K562 (cell line): ENCODE measurements around the gene ZNF692. TPM values are rescaled to one million over a fixed set of nuclear protein-coding genes. Genes with fewer than 3 reads are reported as not detected.

Experiments
- ATF3 ChIP-seq, 2 experiments: fragments of 450-650 bp in 1 of 2; sonication (generic) in 1 of 2; formaldehyde crosslinking in 1 of 2; IDR thresholded peaks in 1 of 2; conservative IDR thresholded peaks in 1 of 2; 2 replicates each; pipeline versions ENCODE4 v1.6.1 to v1.8.1; 2016 to 2023; ENCODE audit warnings: mild to moderate bottlenecking in 2 of 2, moderate library complexity in 2 of 2, inconsistent platforms in 1 of 2, missing genetic modification reagents in 1 of 2
- COPS2 ChIP-seq: fragments of 450-650 bp; conservative IDR thresholded peaks from 2 replicates; pipeline ENCODE4 v1.6.1; 2016; ENCODE audit warnings: mild to moderate bottlenecking, moderate library complexity
- HMBOX1 ChIP-seq: sonication (generic); IDR thresholded peaks from 2 replicates; pipeline ENCODE4 v1.6.1; 2016
- HSF4 ChIP-seq: fragments of 250-450 bp; sonication (Bioruptor Pico); IDR thresholded peaks from 2 replicates; pipeline ENCODE4 v2.1.2; 2022; ENCODE audit warnings: mild to moderate bottlenecking, moderate library complexity, borderline replicate concordance
- POLR3G ChIP-seq: IDR thresholded peaks from 2 replicates; pipeline ENCODE4 v1.6.1; 2011; ENCODE audit not compliant: insufficient read length, insufficient replicate concordance; ENCODE audit errors: extremely low read depth
- TAF7 ChIP-seq: fragments of 450-650 bp; IDR thresholded peaks from 2 replicates; pipeline ENCODE4 v1.6.1; 2016; ENCODE audit warnings: missing genetic modification characterization, missing compliant biosample characterization
- ZNF584 ChIP-seq: fragments of 200-800 bp; sonication (Bioruptor generic); IDR thresholded peaks from 2 replicates; pipeline ENCODE4 v1.6.1; 2016; ENCODE audit warnings: low read depth, mild to moderate bottlenecking, missing genetic modification characterization, missing compliant biosample characterization
- polyA plus RNA-seq, 8 experiments: library from polyadenylated mRNA; depleted of rRNA in 4 of 8; stranded (reverse) in 5 of 8; unstranded in 3 of 8; fragments of >200 nt; fragmentation: Nextera tagmentation in 2 of 8; fragmentation: Illumina TruSeq in 1 of 8; extraction: Ambion mirVana in 2 of 8; extraction: Trizol in 1 of 8; gene quantifications; 2 replicates each; pipeline versions ENCODE4 v1.2.1 to v1.2.3, GENCODE V29; 2011 to 2014; ENCODE audit warnings: inconsistent platforms in 1 of 8, missing spikeins in 1 of 8
- total RNA-seq, 7 experiments: library from RNA; depleted of rRNA in 6 of 7; stranded (reverse); fragments of >200 nt in 6 of 7; fragmentation: Illumina TruSeq in 2 of 7; extraction: Trizol in 2 of 7; gene quantifications; 2 replicates each; pipeline versions ENCODE4 v1.2.1 to v1.2.3, GENCODE V29; 2011 to 2021; ENCODE audit warnings: low replicate concordance in 1 of 7
- TF ChIP-seq, protein P1 (sequence below), 2 experiments: fragments of 450-650 bp; formaldehyde crosslinking in 1 of 2; IDR thresholded peaks; 2 replicates each; pipeline versions ENCODE4 v1.4.0 to v1.6.1; 2014 to 2020; ENCODE audit warnings: mild to moderate bottlenecking in 2 of 2, borderline replicate concordance in 1 of 2, low read depth in 1 of 2
- TF ChIP-seq, protein P2 (sequence below): fragments of 450-650 bp; IDR thresholded peaks from 2 replicates; pipeline ENCODE4 v1.6.1; 2018; ENCODE audit not compliant: partially characterized antibody

Gene ZNF692
- total and polyA plus RNA-seq, 9 of the 15 experiments (the other 6 are each of a cell fraction or from before 2014, with no cell fraction given) = 8.4 to 143 (median 55.9) TPM

GRCh38 chr1:248858891-248859889 lies at the start of gene ZNF692 (continued):
- TF ChIP-seq, protein P1, sequence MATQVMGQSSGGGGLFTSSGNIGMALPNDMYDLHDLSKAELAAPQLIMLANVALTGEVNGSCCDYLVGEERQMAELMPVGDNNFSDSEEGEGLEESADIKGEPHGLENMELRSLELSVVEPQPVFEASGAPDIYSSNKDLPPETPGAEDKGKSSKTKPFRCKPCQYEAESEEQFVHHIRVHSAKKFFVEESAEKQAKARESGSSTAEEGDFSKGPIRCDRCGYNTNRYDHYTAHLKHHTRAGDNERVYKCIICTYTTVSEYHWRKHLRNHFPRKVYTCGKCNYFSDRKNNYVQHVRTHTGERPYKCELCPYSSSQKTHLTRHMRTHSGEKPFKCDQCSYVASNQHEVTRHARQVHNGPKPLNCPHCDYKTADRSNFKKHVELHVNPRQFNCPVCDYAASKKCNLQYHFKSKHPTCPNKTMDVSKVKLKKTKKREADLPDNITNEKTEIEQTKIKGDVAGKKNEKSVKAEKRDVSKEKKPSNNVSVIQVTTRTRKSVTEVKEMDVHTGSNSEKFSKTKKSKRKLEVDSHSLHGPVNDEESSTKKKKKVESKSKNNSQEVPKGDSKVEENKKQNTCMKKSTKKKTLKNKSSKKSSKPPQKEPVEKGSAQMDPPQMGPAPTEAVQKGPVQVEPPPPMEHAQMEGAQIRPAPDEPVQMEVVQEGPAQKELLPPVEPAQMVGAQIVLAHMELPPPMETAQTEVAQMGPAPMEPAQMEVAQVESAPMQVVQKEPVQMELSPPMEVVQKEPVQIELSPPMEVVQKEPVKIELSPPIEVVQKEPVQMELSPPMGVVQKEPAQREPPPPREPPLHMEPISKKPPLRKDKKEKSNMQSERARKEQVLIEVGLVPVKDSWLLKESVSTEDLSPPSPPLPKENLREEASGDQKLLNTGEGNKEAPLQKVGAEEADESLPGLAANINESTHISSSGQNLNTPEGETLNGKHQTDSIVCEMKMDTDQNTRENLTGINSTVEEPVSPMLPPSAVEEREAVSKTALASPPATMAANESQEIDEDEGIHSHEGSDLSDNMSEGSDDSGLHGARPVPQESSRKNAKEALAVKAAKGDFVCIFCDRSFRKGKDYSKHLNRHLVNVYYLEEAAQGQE (IDR thresholded peaks at IDR 0.05; ENCODE audit: borderline replicate concordance) = no peak
- TF ChIP-seq, protein P1 (CRISPR knock-in tag; IDR thresholded peaks at IDR 0.05; ENCODE audit: low read depth) = peak; percentile 61
- TF ChIP-seq ATF3 (IDR thresholded peaks at IDR 0.05) (no peak), ATF3 (CRISPR knock-in tag; conservative IDR thresholded peaks at IDR 0.05) (no peak), HSF4 (no peak), HMBOX1 (no peak), ZNF584 (CRISPR knock-in tag) (0 out of 2 replicates have a peak, but pooled peaks have one; percentile 32), POLR3G (no peak), TAF7 (tag) (peak; percentile 55; the same call in 1 of the 2 replicates), COPS2 (no peak)
- TF ChIP-seq, protein P2, sequence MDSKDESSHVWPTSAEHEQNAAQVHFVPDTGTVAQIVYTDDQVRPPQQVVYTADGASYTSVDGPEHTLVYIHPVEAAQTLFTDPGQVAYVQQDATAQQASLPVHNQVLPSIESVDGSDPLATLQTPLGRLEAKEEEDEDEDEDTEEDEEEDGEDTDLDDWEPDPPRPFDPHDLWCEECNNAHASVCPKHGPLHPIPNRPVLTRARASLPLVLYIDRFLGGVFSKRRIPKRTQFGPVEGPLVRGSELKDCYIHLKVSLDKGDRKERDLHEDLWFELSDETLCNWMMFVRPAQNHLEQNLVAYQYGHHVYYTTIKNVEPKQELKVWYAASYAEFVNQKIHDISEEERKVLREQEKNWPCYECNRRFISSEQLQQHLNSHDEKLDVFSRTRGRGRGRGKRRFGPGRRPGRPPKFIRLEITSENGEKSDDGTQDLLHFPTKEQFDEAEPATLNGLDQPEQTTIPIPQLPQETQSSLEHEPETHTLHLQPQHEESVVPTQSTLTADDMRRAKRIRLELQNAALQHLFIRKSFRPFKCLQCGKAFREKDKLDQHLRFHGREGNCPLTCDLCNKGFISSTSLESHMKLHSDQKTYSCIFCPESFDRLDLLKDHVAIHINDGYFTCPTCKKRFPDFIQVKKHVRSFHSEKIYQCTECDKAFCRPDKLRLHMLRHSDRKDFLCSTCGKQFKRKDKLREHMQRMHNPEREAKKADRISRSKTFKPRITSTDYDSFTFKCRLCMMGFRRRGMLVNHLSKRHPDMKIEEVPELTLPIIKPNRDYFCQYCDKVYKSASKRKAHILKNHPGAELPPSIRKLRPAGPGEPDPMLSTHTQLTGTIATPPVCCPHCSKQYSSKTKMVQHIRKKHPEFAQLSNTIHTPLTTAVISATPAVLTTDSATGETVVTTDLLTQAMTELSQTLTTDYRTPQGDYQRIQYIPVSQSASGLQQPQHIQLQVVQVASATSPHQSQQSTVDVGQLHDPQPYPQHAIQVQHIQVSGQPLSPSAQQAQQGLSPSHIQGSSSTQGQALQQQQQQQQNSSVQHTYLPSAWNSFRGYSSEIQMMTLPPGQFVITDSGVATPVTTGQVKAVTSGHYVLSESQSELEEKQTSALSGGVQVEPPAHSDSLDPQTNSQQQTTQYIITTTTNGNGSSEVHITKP = no peak
